Natural killer cell (primary cell): Measurements from ENCODE around the gene HOXD4. TPM values are rescaled to one million over a fixed set of nuclear protein-coding genes. Genes with fewer than 3 reads are reported as not detected.

ENCODE experiments used
- ATAC-seq, 3 donors: fragments of 150-1000 bp in 2 of 3; fragments of 200-7000 bp in 1 of 3; cut with Tn5 transposase; 1 replicate in 1 of 3; 2 replicates in 2 of 3; pipeline ENCODE4 v1.10.0; 2021; ENCODE audit warnings: mild to moderate bottlenecking in 2 of 3, moderate library complexity in 2 of 3
- DNase-seq, 2 donors: peaks; one replicate each; pipeline versions ENCODE4 v3.0.0 to v3.0.0-alpha.2; 2013 to 2021; ENCODE audit warnings: mixed read lengths in 1 of 2
- H3K27ac ChIP-seq: one replicate; pipeline ENCODE4 v1.5.1; 2013; ENCODE audit warnings: mild to moderate bottlenecking, low read length
- H3K27me3 ChIP-seq: one replicate; pipeline ENCODE4 v1.6.1; 2013; ENCODE audit warnings: low read length; ENCODE audit not compliant: control insufficient read depth, insufficient read depth
- H3K36me3 ChIP-seq: one replicate; pipeline ENCODE4 v1.6.1; 2013; ENCODE audit warnings: low read length; ENCODE audit not compliant: control insufficient read depth, insufficient read depth
- H3K4me1 ChIP-seq: one replicate; pipeline ENCODE4 v1.6.1; 2013; ENCODE audit warnings: low read length; ENCODE audit not compliant: control insufficient read depth, insufficient read depth
- H3K4me3 ChIP-seq: one replicate; pipeline ENCODE4 v1.5.1; 2013; ENCODE audit warnings: low read length
- H3K9me3 ChIP-seq: one replicate; pipeline ENCODE4 v1.6.1; 2013; ENCODE audit warnings: low read length; ENCODE audit not compliant: control insufficient read depth, insufficient read depth
- H3K27ac Mint-ChIP-seq, 2 donors: one replicate each; pipeline ENCODE4 v1.8.0; 2022; ENCODE audit warnings: mild to moderate bottlenecking in 2 of 2, mixed read lengths in 2 of 2, moderate library complexity in 1 of 2
- H3K27me3 Mint-ChIP-seq, 2 donors: one replicate each; pipeline ENCODE4 v1.8.0; 2022; ENCODE audit warnings: low read depth in 2 of 2, mixed read lengths in 2 of 2
- H3K36me3 Mint-ChIP-seq: one replicate; pipeline ENCODE4 v1.8.0; 2022; ENCODE audit warnings: mixed read lengths
- H3K4me1 Mint-ChIP-seq, 2 donors: one replicate each; pipeline ENCODE4 v1.8.0; 2022; ENCODE audit warnings: mixed read lengths in 2 of 2
- H3K4me3 Mint-ChIP-seq: one replicate; pipeline ENCODE4 v1.8.0; 2022; ENCODE audit warnings: mild to moderate bottlenecking, moderate library complexity, mixed read lengths
- H3K9me3 Mint-ChIP-seq, 2 donors: one replicate each; pipeline ENCODE4 v1.8.0; 2022; ENCODE audit warnings: mixed read lengths in 2 of 2
- whole genome bisulfite sequencing: methylation state at CpG from one replicate; pipeline ENCODE4 v1.1.7; 2013; ENCODE audit warnings: missing lambda C conversion rate; ENCODE audit not compliant: insufficient coverage; 5-methylcytosine and 5-hydroxymethylcytosine counted together
- intact Hi-C: fragments of 100-400 bp; cut with micrococcal nuclease; formaldehyde crosslinking; loops from one replicate; pipeline ENCODE4 v1.14.2; 2022
- total RNA-seq, 4 donors: library from RNA; stranded (reverse); fragments of 120-200 nt in 1 of 4; gene quantifications; one replicate each; pipeline versions ENCODE4 v1.2.3 to v1.2.4, GENCODE V29; 2013 to 2022
- TF ChIP-seq, protein P1 (sequence below): fragments of 200-600 bp; IDR thresholded peaks from one replicate; pipeline ENCODE4 v1.8.0; 2022; ENCODE audit warnings: antibody characterized with exemption

The HOXD4 gene
- total RNA-seq, 3 donors from 2014 or later (not counting 1 experiment from before 2014, with no cell fraction given) = not detected

DNA sequence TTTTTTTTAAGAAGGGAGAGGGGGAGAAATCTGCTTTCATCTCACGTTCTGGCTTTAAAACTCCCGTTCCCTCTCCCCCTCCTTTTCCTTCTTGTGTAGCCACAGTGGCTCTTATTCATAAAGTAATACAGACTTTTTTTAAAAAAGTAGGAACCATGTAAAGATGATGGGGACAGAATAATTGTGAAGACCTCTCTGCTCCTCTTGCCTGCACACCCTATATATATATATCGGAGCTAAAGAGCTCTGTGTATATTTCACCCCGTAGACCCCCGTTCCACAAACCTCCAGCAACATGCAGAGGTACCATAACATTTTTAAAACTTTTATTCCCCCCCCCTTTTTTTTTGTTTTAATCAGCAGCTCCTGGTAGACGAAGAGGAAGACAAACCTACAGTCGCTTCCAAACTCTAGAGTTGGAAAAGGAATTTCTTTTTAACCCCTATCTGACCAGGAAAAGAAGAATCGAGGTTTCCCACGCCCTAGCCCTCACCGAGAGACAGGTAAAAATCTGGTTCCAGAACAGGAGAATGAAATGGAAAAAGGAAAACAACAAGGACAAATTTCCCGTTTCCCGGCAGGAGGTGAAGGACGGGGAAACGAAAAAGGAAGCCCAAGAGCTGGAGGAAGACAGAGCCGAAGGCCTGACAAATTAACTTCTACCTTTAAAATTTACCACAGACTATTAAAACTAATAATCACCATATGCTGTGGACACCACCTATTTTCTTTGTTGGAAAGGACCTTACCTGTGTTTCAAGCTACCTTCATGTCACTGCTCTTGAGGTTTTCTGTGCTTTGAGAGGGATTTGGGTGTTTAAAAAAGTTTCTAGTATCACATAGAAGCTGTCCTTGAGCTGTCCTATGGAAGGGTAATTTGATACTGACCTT lies 20.1 kb upstream of the HOXD4 start:
- Mint-ChIP-seq H3K4me3 (peak overlapping the region; percentile 86), H3K9me3 (no peaks in the 10 kb centered on the region), H3K36me3 (peaks cover 30% of the 10 kb centered on the region), H3K4me1 (peaks cover 37 to 43% of the 10 kb centered on the region in 2 donors), H3K27ac (peak overlapping the region in 1 of 2 donors; percentile 26), H3K27me3 (peaks cover 72 to 87% of the 10 kb centered on the region in 2 donors)
- TF ChIP-seq, protein P1, sequence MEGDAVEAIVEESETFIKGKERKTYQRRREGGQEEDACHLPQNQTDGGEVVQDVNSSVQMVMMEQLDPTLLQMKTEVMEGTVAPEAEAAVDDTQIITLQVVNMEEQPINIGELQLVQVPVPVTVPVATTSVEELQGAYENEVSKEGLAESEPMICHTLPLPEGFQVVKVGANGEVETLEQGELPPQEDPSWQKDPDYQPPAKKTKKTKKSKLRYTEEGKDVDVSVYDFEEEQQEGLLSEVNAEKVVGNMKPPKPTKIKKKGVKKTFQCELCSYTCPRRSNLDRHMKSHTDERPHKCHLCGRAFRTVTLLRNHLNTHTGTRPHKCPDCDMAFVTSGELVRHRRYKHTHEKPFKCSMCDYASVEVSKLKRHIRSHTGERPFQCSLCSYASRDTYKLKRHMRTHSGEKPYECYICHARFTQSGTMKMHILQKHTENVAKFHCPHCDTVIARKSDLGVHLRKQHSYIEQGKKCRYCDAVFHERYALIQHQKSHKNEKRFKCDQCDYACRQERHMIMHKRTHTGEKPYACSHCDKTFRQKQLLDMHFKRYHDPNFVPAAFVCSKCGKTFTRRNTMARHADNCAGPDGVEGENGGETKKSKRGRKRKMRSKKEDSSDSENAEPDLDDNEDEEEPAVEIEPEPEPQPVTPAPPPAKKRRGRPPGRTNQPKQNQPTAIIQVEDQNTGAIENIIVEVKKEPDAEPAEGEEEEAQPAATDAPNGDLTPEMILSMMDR = no peak
- peaks cover 80% of the 10 kb centered on the region for H3K27me3 ChIP-seq
- ATAC-seq = no peak
- no peak for DNase-seq
- peaks cover 30% of the 10 kb centered on the region for H3K4me1 ChIP-seq
- intact Hi-C loops = loop anchor here (5.0 kb wide), 1 partner anchor 421 kb away; no protein-coding TSS in a partner anchor
- 9% methylated on average over 9 of the region's 15 CpGs for WGBS
- H3K27ac ChIP-seq = no peak overlapping the region
- no peak overlapping the region for H3K4me3 ChIP-seq
- H3K9me3 ChIP-seq = peaks cover 4% of the 10 kb centered on the region
- H3K36me3 ChIP-seq = no peaks in the 10 kb centered on the region

DNA sequence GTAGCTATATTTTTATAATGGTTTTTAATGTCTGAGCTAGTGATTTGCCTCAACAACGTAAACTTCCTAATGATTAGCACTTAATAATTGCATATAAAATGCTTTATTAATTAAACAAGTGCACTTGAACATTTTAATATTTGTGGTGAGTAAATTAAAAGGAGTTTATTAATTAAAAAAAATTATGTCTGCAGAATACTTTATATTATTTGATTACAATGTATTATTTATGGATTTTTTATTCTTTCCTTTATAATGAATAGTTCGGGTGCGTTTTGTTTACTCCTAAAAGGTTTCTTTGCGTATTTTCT lies 19.5 kb upstream of the HOXD4 start:
- peak overlapping the region; percentile 87 for H3K4me3 Mint-ChIP-seq
- DNase-seq = no peak
- peaks cover 37 to 43% of the 10 kb centered on the region in 2 donors for H3K4me1 Mint-ChIP-seq
- no peak overlapping the region for H3K27ac ChIP-seq
- H3K36me3 ChIP-seq = no peaks in the 10 kb centered on the region
- intact Hi-C loops = loop anchor here (5.0 kb wide), 1 partner anchor 420 kb away; no protein-coding TSS in a partner anchor
- peaks cover 70 to 81% of the 10 kb centered on the region in 2 donors for H3K27me3 Mint-ChIP-seq
- H3K4me1 ChIP-seq = peaks cover 34% of the 10 kb centered on the region
- no peak overlapping the region for H3K27ac Mint-ChIP-seq
- 21% methylated on average over 3 of the region's 4 CpGs for WGBS
- peaks cover 79% of the 10 kb centered on the region for H3K27me3 ChIP-seq
- TF ChIP-seq, protein P1 = no peak
- H3K4me3 ChIP-seq = no peak overlapping the region
- H3K9me3 Mint-ChIP-seq = no peaks in the 10 kb centered on the region
- peaks cover 30% of the 10 kb centered on the region for H3K36me3 Mint-ChIP-seq
- peaks cover 4% of the 10 kb centered on the region for H3K9me3 ChIP-seq
- ATAC-seq = no peak

DNA sequence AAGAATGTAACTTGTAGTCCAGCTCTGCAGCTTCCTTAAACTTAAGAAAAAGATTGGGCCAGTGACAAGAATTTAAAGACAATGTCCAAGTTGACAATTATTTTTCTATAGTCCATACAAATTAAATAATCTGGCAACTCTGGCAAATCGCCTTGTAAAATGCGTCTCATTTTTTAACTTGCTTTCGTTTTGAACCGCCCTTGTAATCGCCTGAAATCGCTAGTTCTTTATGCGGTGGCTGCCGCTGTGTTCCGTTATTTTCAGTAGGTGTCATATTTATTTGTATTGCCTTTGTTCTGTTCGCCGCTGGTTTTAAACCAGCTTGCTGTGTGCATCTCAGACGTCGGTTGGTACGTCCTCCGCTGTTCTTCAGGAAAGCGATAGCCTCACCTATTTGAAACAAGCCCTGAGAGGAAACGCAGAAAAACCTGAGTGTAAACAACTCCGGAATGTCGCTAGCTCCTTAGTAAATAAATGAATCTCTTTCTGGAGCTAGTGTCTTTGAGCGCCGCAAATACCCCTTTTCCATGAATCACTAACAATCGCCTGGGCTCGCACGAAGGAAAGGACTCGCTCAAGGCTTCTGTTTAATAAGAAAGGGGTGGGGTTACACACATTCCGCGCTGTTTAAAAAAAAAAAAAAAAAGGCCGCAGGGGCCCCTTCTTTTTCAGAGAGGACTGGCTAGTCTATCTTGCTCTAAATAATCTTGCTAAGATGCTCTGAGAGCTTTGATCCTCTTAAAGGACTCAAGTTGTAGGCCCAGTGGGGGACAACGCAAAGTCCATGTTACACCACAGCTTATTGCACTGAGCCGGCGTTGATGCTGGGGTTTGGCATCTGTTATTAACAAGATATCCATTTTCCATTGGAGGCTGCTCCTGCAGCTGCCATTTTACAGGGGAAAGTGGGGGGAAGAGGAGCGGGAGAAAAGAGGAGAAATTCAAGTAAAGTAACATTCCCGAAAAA lies 18.9 kb upstream of the HOXD4 start:
- H3K9me3 ChIP-seq = peaks cover 4% of the 10 kb centered on the region
- H3K4me3 Mint-ChIP-seq = peak overlapping the region; percentile 87
- peaks cover 79% of the 10 kb centered on the region for H3K27me3 ChIP-seq
- no peak overlapping the region for H3K4me3 ChIP-seq
- H3K4me1 ChIP-seq = peaks cover 36% of the 10 kb centered on the region
- intact Hi-C loops = loop anchor here (5.0 kb wide), 1 partner anchor 420 kb away; no protein-coding TSS in a partner anchor
- H3K27ac ChIP-seq = no peak overlapping the region
- H3K9me3 Mint-ChIP-seq = no peaks in the 10 kb centered on the region
- H3K4me1 Mint-ChIP-seq = peaks cover 37 to 43% of the 10 kb centered on the region in 2 donors
- peaks cover 33% of the 10 kb centered on the region for H3K36me3 Mint-ChIP-seq
- peak in 2 of 3 donors; percentile 16 to 25 for ATAC-seq
- TF ChIP-seq, protein P1 = no peak
- no peaks in the 10 kb centered on the region for H3K36me3 ChIP-seq
- DNase-seq = peak in 1 of 2 donors; percentile 55
- 10% methylated on average over 29 of the region's 33 CpGs for WGBS
- H3K27me3 Mint-ChIP-seq = peaks cover 70 to 80% of the 10 kb centered on the region in 2 donors
- H3K27ac Mint-ChIP-seq = no peak overlapping the region
